Nephron (organoid): ENCODE results near the gene SLC8A2.

Experiments
- H3K27ac Mint-ChIP-seq, 3 experiments: 2 replicates each; pipeline ENCODE4 v1.8.0; 2020; ENCODE audit warnings: mixed read lengths in 3 of 3, mild to moderate bottlenecking in 2 of 3, moderate library complexity in 1 of 3
- H3K27me3 Mint-ChIP-seq: 2 replicates; pipeline ENCODE4 v1.8.0; 2021; ENCODE audit warnings: low read depth, mild to moderate bottlenecking, moderate library complexity, mixed read lengths
- H3K36me3 Mint-ChIP-seq: 2 replicates; pipeline ENCODE4 v1.8.0; 2020; ENCODE audit warnings: low read depth, mixed read lengths
- H3K4me1 Mint-ChIP-seq: 2 replicates; pipeline ENCODE4 v1.8.0; 2020; ENCODE audit warnings: mixed read lengths
- H3K4me3 Mint-ChIP-seq, 3 experiments: 2 replicates each; pipeline ENCODE4 v1.8.0; 2020; ENCODE audit warnings: mild to moderate bottlenecking in 3 of 3, mixed read lengths in 3 of 3, moderate library complexity in 2 of 3
- H3K9me3 Mint-ChIP-seq: 2 replicates; pipeline ENCODE4 v1.8.0; 2020; ENCODE audit warnings: mixed read lengths
- CTCF ChIP-seq, 3 experiments: fragments of 200-600 bp; sonication (generic); IDR thresholded peaks; one replicate each; pipeline ENCODE4 v1.5.0; 2021; ENCODE audit warnings: antibody characterized with exemption in 3 of 3; ENCODE audit not compliant: unreplicated experiment in 3 of 3

Gene SLC8A2

GRCh38 chr19:47499863-47500830, 28.5 kb upstream of the SLC8A2 start:
- no peak for TF ChIP-seq CTCF (IDR thresholded peaks at IDR 0.05; ENCODE audit: unreplicated experiment in 3 of 3)
- H3K27ac Mint-ChIP-seq = no peak overlapping the region

GRCh38 chr19:47499371-47499770, 27.7 kb upstream of the SLC8A2 start:
- no peak overlapping the region for H3K4me3 Mint-ChIP-seq
- H3K27me3 Mint-ChIP-seq = no peaks in the 10 kb centered on the region
- no peaks in the 10 kb centered on the region for H3K9me3 Mint-ChIP-seq
- TF ChIP-seq CTCF (IDR thresholded peaks at IDR 0.05; ENCODE audit: unreplicated experiment in 3 of 3) = no peak
- H3K27ac Mint-ChIP-seq = no peak overlapping the region
- H3K4me1 Mint-ChIP-seq = peaks cover 11% of the 10 kb centered on the region
- H3K36me3 Mint-ChIP-seq = peaks cover 17% of the 10 kb centered on the region

More at GRCh38 chr19:47499863-47500830, 28.5 kb upstream of the SLC8A2 start:
- peaks cover 17% of the 10 kb centered on the region for H3K36me3 Mint-ChIP-seq
- no peak overlapping the region for H3K4me3 Mint-ChIP-seq
- no peaks in the 10 kb centered on the region for H3K27me3 Mint-ChIP-seq
- H3K4me1 Mint-ChIP-seq = peaks cover 11% of the 10 kb centered on the region
- H3K9me3 Mint-ChIP-seq = no peaks in the 10 kb centered on the region

- Mint-ChIP-seq H3K4me3 (no peak overlapping the region), H3K4me1 (peaks cover 15% of the 10 kb centered on the region), H3K27ac (no peak overlapping the region)
Observed at GRCh38 chr19:47498561-47498960, 26.9 kb upstream of the SLC8A2 start.

GRCh38 chr19:47497821-47498520, 26.3 kb upstream of the SLC8A2 start:
- Mint-ChIP-seq H3K27me3 (no peaks in the 10 kb centered on the region), H3K9me3 (no peaks in the 10 kb centered on the region), H3K36me3 (peaks cover 9% of the 10 kb centered on the region), H3K4me3 (no peak overlapping the region), H3K4me1 (peaks cover 15% of the 10 kb centered on the region), H3K27ac (no peak overlapping the region)
- no peak for TF ChIP-seq CTCF (IDR thresholded peaks at IDR 0.05; ENCODE audit: unreplicated experiment in 3 of 3)

More at GRCh38 chr19:47498561-47498960, 26.9 kb upstream of the SLC8A2 start:
- TF ChIP-seq CTCF (IDR thresholded peaks at IDR 0.05; ENCODE audit: unreplicated experiment in 3 of 3) = no peak
- Mint-ChIP-seq H3K9me3 (no peaks in the 10 kb centered on the region), H3K27me3 (no peaks in the 10 kb centered on the region), H3K36me3 (peaks cover 14% of the 10 kb centered on the region)

GRCh38 chr19:47497050-47497766, 25.5 kb upstream of the SLC8A2 start:
- Mint-ChIP-seq H3K27me3 (no peaks in the 10 kb centered on the region), H3K36me3 (peaks cover 4% of the 10 kb centered on the region), H3K4me1 (peaks cover 15% of the 10 kb centered on the region), H3K9me3 (no peaks in the 10 kb centered on the region), H3K4me3 (no peak overlapping the region), H3K27ac (no peak overlapping the region)
- TF ChIP-seq CTCF (IDR thresholded peaks at IDR 0.05; ENCODE audit: unreplicated experiment in 3 of 3) = no peak
